Choroid plexus epithelial cell (primary cell): ENCODE data around the gene ABCC6.
"Not testable (repeated sequence)": the region's sequence is repeated elsewhere in the genome, so short reads cannot be mapped to it uniquely, and the experiment has no call there.

Source experiments
- DNase-seq: peaks from one replicate; pipeline ENCODE4 v3.0.0-alpha.2; 2010; ENCODE audit warnings: low read depth
- H3K4me3 ChIP-seq: 2 replicates; pipeline ENCODE4 v1.5.1; 2011; ENCODE audit warnings: low read depth, mild to moderate bottlenecking, control low read depth, low read length, moderate library complexity
- TF ChIP-seq, protein P1 (sequence below): conservative IDR thresholded peaks from 2 replicates; pipeline ENCODE4 v1.5.1; 2011; ENCODE audit warnings: low read depth, mild to moderate bottlenecking, control low read depth, inconsistent platforms, low read length, moderate library complexity

ABCC6 gene

DNA sequence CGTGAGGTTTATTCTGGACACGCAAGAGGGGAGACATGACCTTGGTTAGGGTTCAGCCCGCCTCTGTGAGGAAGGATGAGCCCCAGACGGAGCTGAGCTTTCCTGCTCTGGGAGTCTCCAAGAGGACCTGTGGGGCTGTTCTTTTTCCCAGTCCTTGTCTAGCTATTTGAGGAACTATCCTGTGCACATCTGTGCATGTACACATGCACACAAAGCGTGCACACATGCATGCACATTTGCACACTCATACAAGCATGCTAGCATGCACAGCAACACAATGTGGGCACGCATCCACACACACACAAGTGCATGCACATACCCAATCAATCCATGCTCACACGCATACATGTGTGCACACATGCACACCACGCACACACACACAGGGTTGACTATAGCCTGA, 40.4 kb downstream of the ABCC6 start:
- H3K4me3 ChIP-seq = no peak overlapping the region
- DNase-seq = no peak
- TF ChIP-seq, protein P1, sequence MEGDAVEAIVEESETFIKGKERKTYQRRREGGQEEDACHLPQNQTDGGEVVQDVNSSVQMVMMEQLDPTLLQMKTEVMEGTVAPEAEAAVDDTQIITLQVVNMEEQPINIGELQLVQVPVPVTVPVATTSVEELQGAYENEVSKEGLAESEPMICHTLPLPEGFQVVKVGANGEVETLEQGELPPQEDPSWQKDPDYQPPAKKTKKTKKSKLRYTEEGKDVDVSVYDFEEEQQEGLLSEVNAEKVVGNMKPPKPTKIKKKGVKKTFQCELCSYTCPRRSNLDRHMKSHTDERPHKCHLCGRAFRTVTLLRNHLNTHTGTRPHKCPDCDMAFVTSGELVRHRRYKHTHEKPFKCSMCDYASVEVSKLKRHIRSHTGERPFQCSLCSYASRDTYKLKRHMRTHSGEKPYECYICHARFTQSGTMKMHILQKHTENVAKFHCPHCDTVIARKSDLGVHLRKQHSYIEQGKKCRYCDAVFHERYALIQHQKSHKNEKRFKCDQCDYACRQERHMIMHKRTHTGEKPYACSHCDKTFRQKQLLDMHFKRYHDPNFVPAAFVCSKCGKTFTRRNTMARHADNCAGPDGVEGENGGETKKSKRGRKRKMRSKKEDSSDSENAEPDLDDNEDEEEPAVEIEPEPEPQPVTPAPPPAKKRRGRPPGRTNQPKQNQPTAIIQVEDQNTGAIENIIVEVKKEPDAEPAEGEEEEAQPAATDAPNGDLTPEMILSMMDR = no peak

DNA sequence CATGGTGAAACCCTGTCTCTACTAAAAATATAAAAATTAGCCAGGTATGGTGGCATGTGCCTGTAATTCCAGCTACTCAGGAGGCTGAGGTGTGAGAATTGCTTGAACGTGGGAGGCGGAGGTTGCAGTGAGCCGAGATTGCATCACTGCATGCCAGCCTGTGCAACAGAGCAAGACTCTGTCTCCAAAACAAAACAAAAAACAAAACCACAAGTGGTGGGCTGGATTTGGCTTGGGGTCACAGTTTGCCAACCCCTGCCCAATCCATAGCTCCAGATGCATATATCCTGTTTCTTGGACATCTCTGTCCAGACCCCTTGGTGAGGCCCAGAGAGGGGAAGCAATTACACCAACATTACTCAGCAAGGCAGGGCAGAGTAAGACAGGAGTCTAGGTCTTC, 41.5 kb downstream of the ABCC6 start:
- DNase-seq = peak; percentile 14
- H3K4me3 ChIP-seq = not testable (repeated sequence)

DNA sequence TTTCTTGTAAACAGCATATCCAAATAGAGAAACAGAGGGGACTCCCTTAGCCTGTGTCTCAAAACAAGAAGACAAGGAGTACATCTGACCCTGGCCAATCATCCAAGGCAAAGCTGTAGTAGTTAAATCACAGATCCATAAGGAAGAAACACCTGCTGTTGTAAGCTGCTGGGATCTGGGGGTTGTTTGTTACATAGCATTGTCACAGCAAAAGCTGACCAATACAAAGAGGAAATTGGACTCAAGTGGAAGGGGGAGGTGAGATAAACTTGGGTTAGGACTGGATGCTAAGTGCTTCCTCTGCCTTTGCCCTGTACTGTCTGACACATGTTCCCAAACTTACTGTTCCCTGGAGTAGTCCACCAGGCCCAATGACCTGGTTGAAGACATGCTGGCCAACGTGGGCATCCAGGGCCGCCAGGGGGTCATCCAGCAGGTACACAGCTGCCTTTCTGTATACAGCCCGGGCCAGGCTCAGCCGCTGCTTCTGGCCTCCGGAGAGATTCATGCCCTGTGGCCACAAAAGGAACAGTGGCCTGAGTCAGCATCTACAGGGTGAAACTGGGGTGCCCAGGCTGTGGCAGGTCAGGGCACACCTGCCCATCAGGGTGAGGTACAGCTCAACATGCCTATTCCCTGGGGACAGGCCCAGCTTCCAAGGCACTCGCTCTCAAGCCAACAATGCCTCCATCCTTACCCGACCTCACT, 44.7 kb downstream of the ABCC6 start:
- TF ChIP-seq, protein P1 = no peak
- DNase-seq = no peak
- H3K4me3 ChIP-seq = no peak overlapping the region

DNA sequence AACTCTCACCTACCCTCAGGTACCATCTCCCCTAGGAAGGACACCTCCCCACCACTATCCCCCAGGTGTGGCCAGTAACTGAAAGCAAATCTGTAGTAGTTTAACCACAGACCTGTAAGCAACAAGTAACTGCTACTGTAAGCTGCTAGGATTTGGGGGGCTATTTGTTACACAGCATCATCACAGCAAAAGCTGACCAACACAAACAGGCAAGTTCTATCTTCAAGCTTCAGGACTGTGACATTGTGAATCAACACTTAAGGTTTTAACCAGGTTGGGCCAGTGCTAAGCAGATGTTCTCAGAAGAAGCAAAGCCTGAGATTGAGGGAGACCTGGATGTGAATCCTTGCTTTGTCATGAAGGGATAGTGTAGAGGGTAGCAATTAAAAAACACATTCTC, 47.0 kb downstream of the ABCC6 start:
- TF ChIP-seq, protein P1 = no peak
- DNase-seq = no peak
- H3K4me3 ChIP-seq = no peak overlapping the region

DNA sequence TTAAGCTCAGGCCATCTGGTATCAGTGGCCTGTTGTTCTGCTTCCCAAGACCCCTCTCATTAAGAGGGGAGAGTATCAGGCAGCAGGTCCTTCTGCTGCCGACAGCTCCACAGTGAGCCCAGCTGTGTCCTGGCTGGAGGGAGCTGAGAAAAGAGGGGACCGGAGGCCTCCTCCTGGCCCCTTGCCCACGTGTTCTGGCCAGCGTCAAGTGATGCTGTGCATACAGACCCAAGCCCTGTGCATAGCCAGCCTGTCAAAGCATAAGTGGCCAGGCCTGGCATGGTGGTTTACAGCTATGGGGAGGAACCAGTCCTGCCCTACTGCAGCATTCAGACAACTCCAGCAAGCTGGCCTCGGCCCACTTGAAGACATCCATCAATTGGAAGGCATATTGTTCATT, 48.0 kb downstream of the ABCC6 start:
- TF ChIP-seq, protein P1 = no peak
- no peak overlapping the region for H3K4me3 ChIP-seq
- no peak for DNase-seq

DNA sequence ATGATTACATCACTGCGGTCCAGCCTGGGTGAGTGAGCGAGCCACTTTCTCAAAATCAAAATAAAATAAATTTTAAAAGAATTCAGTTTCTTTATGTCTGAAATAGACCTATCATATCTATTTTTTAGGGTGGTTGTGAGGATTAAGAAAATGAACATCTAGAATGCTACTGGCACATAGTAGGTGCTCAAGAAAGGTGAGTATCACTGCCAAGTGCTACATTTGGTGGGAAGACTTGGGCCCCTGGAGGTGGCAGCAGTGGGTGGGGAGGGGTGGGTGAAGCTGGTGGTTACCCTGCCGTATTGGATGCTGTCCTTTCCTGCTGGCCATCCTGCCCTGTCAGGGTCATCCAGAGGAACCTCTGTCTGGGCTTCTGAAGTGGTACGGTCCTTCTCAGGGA, 50.3 kb downstream of the ABCC6 start:
- no peak for DNase-seq
- TF ChIP-seq, protein P1 = no peak
- H3K4me3 ChIP-seq = no peak overlapping the region

DNA sequence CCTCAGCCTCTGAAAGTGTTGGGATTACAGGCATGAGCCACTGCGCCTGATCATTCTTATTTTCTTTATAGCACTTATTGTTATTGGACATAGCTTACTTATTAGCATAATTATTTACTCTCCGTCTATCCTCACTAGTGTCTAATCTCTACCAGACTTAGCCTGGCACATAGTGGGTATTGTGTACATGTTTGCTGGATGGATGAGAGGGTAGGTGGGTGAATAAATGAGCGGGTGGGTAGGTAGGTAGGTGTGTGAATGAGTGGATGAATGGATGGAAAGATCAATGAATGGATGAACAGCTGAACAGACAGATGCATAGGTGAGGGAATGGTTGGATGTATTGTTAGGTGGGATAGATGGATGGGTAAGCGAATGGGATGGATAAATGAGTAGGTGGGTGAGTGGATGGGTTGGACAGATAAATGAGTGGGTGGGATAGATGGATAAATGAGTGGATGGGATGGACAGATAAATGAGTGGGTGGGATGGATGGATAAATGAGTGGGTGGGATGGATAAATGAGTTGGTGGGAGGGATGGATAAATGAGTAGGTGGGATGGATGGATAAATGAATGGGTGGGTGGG, 51.9 kb downstream of the ABCC6 start:
- no peak overlapping the region for H3K4me3 ChIP-seq
- DNase-seq = no peak
- TF ChIP-seq, protein P1 = no peak
